ENCODE measurements around the gene CTNNA3. TPM values are rescaled to one million over a fixed set of nuclear protein-coding genes. Genes with fewer than 3 reads are reported as not detected.

CTNNA3 gene
- total and polyA plus RNA-seq, 2 donors (not counting 1 experiment from before 2014, with no cell fraction given), result not detected

DNA sequence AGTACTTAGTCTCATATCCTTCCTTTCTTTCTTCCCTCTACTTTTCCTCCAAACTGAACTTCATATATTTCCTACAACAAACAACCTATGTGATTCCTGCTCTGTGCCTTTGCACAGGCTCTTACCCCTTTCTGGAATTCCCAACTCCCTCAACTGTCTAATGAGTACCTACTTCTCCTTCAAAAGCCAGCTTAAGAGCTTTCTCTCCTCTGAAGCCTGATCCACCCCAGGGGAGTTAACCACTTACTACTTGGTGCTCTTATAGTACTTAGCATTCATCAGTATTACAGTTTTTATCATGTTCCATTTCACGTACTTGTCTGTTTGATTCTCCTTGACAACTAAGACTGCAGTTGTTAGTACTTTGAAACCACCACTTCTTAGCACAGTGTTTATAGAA lies 524.0 kb downstream of the CTNNA3 start:
- TF ChIP-seq, protein P1, sequence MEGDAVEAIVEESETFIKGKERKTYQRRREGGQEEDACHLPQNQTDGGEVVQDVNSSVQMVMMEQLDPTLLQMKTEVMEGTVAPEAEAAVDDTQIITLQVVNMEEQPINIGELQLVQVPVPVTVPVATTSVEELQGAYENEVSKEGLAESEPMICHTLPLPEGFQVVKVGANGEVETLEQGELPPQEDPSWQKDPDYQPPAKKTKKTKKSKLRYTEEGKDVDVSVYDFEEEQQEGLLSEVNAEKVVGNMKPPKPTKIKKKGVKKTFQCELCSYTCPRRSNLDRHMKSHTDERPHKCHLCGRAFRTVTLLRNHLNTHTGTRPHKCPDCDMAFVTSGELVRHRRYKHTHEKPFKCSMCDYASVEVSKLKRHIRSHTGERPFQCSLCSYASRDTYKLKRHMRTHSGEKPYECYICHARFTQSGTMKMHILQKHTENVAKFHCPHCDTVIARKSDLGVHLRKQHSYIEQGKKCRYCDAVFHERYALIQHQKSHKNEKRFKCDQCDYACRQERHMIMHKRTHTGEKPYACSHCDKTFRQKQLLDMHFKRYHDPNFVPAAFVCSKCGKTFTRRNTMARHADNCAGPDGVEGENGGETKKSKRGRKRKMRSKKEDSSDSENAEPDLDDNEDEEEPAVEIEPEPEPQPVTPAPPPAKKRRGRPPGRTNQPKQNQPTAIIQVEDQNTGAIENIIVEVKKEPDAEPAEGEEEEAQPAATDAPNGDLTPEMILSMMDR (conservative IDR thresholded peaks at IDR 0.05 in 1 of 2, IDR thresholded peaks at IDR 0.05 in 1 of 2; ENCODE audit: low read depth in 1 of 2, low read length in 2 of 2), result no peak
- TF ChIP-seq EZH2 (IDR thresholded peaks at IDR 0.05; ENCODE audit: low read length, missing control alignments), result no peak
- Histone ChIP-seq H3K79me2 (ENCODE audit: control insufficient read depth, insufficient read depth, low read length) (no peaks in the 10 kb centered on the region), H3K9ac (ENCODE audit: insufficient read depth, low read length) (no peak overlapping the region), H3K4me3 (replicated peaks in 1 of 4; ENCODE audit: control extremely low read depth in 1 of 4, insufficient read depth in 1 of 4, low read depth in 3 of 4, low read length in 4 of 4) (no peak overlapping the region), H3K4me1 (ENCODE audit: control insufficient read depth, extremely low read depth, insufficient read depth, low read length) (no peaks in the 10 kb centered on the region), H3K9me3 (ENCODE audit: control insufficient read depth, insufficient read depth, low read depth, low read length) (no peaks in the 10 kb centered on the region), H3K36me3 (ENCODE audit: control insufficient read depth, insufficient read depth, low read length) (no peaks in the 10 kb centered on the region), H4K20me1 (ENCODE audit: control insufficient read depth, extremely low read depth, insufficient read depth, low read length) (no peaks in the 10 kb centered on the region), H3K27me3 (ENCODE audit: control insufficient read depth, insufficient read depth, low read length) (no peaks in the 10 kb centered on the region), H2AFZ (ENCODE audit: low read length) (no peak overlapping the region), H3K27ac (ENCODE audit: insufficient read depth, low read length) (no peak overlapping the region), H3K4me2 (ENCODE audit: extremely low read depth, insufficient read depth, low read length) (no peak overlapping the region)
- DNase-seq (ENCODE audit: low read depth in 2 of 2), result no peak

DNA sequence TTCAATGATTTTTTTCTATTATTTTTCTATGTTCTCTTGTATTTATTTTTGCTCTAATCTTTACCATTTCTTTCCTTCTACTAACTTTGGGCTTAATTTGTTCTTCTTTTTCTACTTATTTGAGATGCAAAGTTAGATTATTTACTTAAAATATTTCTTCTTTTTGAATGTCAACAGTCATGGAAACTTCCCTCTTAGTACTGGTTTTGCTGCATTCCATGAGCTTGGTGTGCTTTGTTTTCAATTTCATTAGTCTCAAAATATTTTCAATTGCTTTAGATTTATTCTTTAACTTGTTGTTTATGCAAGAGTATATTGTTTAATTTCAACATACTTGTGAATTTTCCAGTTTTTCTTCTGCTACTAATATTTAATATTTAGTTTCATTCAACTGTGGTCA lies 539.8 kb downstream of the CTNNA3 start:
- Histone ChIP-seq H3K36me3 (ENCODE audit: control insufficient read depth, insufficient read depth, low read length) (no peaks in the 10 kb centered on the region), H3K27me3 (ENCODE audit: control insufficient read depth, insufficient read depth, low read length) (no peaks in the 10 kb centered on the region), H3K4me1 (ENCODE audit: control insufficient read depth, extremely low read depth, insufficient read depth, low read length) (no peaks in the 10 kb centered on the region), H3K79me2 (ENCODE audit: control insufficient read depth, insufficient read depth, low read length) (no peaks in the 10 kb centered on the region), H3K9me3 (ENCODE audit: control insufficient read depth, insufficient read depth, low read depth, low read length) (no peaks in the 10 kb centered on the region), H3K9ac (ENCODE audit: insufficient read depth, low read length) (no peak overlapping the region), H2AFZ (ENCODE audit: low read length) (no peak overlapping the region), H4K20me1 (ENCODE audit: control insufficient read depth, extremely low read depth, insufficient read depth, low read length) (no peaks in the 10 kb centered on the region), H3K4me3 (replicated peaks in 1 of 4; ENCODE audit: control extremely low read depth in 1 of 4, insufficient read depth in 1 of 4, low read depth in 3 of 4, low read length in 4 of 4) (no peak overlapping the region), H3K4me2 (ENCODE audit: extremely low read depth, insufficient read depth, low read length) (no peak overlapping the region), H3K27ac (ENCODE audit: insufficient read depth, low read length) (no peak overlapping the region)
- no peak for DNase-seq (ENCODE audit: low read depth in 2 of 2)
- TF ChIP-seq, protein P1 (conservative IDR thresholded peaks at IDR 0.05 in 1 of 2, IDR thresholded peaks at IDR 0.05 in 1 of 2; ENCODE audit: low read depth in 1 of 2, low read length in 2 of 2), result no peak
- TF ChIP-seq EZH2 (IDR thresholded peaks at IDR 0.05; ENCODE audit: low read length, missing control alignments), result no peak

DNA sequence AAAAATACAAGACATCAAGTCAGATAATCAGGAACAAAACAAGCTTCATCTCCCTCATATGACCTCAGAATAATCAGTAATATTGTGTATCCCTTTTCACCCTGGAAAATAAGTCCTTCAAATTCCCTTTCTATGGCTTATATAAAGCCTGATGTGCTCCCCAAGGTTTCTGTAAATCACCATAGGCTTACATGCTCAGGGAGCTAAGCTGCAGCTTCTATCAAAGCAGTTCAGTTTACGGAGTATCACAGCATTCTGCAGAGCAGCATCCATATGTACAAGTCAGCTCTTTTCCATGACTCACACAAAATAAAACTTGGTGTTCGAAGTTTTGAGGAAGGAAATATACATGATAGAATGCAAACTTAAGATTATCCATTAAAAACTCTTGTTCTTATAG lies 544.5 kb downstream of the CTNNA3 start:
- Histone ChIP-seq H3K4me1 (ENCODE audit: control insufficient read depth, extremely low read depth, insufficient read depth, low read length) (no peaks in the 10 kb centered on the region), H3K79me2 (ENCODE audit: control insufficient read depth, insufficient read depth, low read length) (no peaks in the 10 kb centered on the region), H3K36me3 (ENCODE audit: control insufficient read depth, insufficient read depth, low read length) (no peaks in the 10 kb centered on the region), H3K27me3 (ENCODE audit: control insufficient read depth, insufficient read depth, low read length) (no peaks in the 10 kb centered on the region), H3K9me3 (ENCODE audit: control insufficient read depth, insufficient read depth, low read depth, low read length) (no peaks in the 10 kb centered on the region), H3K4me2 (ENCODE audit: extremely low read depth, insufficient read depth, low read length) (no peak overlapping the region), H3K27ac (ENCODE audit: insufficient read depth, low read length) (no peak overlapping the region), H2AFZ (ENCODE audit: low read length) (no peak overlapping the region), H4K20me1 (ENCODE audit: control insufficient read depth, extremely low read depth, insufficient read depth, low read length) (no peaks in the 10 kb centered on the region), H3K9ac (ENCODE audit: insufficient read depth, low read length) (no peak overlapping the region), H3K4me3 (replicated peaks in 1 of 4; ENCODE audit: control extremely low read depth in 1 of 4, insufficient read depth in 1 of 4, low read depth in 3 of 4, low read length in 4 of 4) (no peak overlapping the region)
- no peak for DNase-seq (ENCODE audit: low read depth in 2 of 2)
- TF ChIP-seq EZH2 (IDR thresholded peaks at IDR 0.05; ENCODE audit: low read length, missing control alignments), result no peak
- TF ChIP-seq, protein P1 (conservative IDR thresholded peaks at IDR 0.05 in 1 of 2, IDR thresholded peaks at IDR 0.05 in 1 of 2; ENCODE audit: low read depth in 1 of 2, low read length in 2 of 2), result no peak
